GM12875 (cell line): ENCODE results near the gene PIKFYVE.

ENCODE experiments used
- H3K4me3 ChIP-seq: one replicate; pipeline ENCODE4 v1.5.1; 2011; ENCODE audit warnings: low read depth, low read length, control low read depth
- TF ChIP-seq, protein P1 (sequence below): IDR thresholded peaks from 2 replicates; pipeline ENCODE4 v1.5.1; 2011; ENCODE audit warnings: low read depth, mild to moderate bottlenecking, control low read depth, inconsistent platforms, low read length, moderate library complexity, borderline replicate concordance; ENCODE audit not compliant: insufficient read depth

Gene PIKFYVE

DNA sequence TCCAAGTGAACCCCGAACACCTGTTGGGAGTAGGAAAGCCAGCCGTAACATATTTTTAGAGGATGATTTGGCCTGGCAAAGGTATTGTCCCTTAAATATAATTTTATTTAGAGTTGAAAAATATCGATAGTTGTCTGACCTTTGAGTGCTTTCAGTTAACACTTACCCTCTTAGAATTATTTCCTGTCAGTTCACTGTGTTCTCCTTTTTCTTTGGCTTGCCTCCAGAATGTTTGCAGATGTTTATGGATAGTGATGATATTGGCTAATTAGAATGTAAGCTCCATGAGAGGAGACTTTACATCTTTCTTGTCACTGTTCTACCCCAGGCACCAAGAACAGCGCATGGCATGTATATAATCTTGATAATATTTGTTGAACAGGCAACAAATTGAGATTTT lies 19.8 kb downstream of the PIKFYVE start:
- no peak overlapping the region for H3K4me3 ChIP-seq
- TF ChIP-seq, protein P1, sequence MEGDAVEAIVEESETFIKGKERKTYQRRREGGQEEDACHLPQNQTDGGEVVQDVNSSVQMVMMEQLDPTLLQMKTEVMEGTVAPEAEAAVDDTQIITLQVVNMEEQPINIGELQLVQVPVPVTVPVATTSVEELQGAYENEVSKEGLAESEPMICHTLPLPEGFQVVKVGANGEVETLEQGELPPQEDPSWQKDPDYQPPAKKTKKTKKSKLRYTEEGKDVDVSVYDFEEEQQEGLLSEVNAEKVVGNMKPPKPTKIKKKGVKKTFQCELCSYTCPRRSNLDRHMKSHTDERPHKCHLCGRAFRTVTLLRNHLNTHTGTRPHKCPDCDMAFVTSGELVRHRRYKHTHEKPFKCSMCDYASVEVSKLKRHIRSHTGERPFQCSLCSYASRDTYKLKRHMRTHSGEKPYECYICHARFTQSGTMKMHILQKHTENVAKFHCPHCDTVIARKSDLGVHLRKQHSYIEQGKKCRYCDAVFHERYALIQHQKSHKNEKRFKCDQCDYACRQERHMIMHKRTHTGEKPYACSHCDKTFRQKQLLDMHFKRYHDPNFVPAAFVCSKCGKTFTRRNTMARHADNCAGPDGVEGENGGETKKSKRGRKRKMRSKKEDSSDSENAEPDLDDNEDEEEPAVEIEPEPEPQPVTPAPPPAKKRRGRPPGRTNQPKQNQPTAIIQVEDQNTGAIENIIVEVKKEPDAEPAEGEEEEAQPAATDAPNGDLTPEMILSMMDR: no peak

DNA sequence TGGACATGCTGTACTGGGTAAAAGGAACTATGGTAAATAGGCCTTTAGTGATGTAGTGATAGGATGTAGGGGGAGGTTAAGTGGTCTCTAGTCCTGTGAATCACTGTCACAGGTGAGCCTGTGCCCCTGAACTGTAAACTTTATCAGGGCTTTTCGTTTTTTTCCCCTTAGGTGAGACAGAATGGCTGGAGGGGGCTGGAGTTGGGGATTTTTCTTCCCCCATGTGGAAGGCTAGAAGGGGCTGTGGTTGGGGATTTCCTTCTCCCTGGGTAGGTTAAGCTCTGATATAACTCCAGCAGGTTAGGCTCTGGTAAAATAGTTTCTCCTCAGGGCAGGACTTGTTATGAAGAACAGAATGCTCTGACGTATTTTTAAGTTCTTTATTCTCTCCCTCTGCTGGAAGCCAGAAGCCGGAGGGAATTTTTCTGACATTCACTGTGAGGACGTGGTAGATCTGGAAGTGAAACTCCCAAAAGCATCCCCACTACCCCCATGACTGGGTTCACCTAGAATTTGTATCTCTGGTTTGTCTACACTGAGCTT lies 28.5 kb downstream of the PIKFYVE start:
- TF ChIP-seq, protein P1: no peak
- no peak overlapping the region for H3K4me3 ChIP-seq

DNA sequence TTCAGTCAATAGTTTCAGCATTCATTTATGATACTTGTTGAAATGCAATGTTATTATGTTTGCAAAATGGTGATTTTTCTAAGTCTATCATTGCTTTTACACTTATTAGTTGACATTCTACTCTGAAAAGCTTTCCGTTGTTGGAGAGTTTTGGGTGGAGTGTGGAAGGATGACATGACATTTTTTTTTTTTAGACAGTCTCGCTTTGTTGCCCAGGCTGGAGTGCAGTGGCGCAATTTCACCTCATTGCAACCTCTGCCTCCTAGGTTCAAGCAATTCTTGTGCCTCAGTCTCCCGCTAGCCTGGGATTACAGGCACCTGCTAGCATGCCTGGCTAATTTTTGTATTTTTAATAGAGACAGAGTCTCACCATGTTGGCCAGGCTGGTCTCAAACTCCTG lies 29.8 kb downstream of the PIKFYVE start:
- H3K4me3 ChIP-seq: no peak overlapping the region
- TF ChIP-seq, protein P1: no peak

DNA sequence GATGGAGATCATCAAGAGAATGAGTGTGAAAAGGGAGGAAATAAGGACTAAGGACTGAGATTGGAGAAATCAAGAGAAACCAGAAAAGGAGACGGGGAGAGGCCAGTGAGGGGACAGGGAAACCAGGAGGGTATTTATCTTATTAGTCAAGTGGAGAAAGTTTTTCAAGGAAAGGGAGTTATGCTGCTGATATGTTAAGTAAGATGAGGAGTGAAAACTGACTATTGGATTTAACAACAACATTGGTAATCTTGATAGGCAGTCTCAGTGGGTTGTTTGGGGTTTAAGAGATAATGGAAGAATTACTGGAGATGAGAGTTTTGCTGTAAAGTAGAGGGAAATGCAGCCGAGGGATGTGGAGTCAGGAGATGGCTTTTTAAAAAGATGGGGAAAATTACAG lies 30.6 kb downstream of the PIKFYVE start:
- no peak overlapping the region for H3K4me3 ChIP-seq
- TF ChIP-seq, protein P1: no peak

DNA sequence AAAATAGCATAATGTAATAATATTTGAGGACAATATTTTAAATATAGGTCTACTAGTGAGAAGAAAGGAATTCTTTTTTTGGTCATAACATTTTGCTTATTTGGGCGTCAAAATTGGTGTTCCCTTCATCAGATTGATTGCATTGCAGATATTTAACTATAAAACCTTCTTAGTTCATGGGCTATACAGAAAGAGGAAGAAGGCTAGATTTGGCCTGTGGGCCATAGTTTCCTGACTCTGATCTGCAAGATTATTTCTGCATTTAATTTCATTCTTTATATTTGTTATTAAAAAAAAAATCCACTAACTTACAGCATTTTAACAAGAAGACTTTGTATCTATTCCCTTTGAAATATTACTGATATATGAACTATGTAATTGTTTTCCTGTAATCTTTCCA lies 31.9 kb downstream of the PIKFYVE start:
- TF ChIP-seq, protein P1: no peak
- no peak overlapping the region for H3K4me3 ChIP-seq

DNA sequence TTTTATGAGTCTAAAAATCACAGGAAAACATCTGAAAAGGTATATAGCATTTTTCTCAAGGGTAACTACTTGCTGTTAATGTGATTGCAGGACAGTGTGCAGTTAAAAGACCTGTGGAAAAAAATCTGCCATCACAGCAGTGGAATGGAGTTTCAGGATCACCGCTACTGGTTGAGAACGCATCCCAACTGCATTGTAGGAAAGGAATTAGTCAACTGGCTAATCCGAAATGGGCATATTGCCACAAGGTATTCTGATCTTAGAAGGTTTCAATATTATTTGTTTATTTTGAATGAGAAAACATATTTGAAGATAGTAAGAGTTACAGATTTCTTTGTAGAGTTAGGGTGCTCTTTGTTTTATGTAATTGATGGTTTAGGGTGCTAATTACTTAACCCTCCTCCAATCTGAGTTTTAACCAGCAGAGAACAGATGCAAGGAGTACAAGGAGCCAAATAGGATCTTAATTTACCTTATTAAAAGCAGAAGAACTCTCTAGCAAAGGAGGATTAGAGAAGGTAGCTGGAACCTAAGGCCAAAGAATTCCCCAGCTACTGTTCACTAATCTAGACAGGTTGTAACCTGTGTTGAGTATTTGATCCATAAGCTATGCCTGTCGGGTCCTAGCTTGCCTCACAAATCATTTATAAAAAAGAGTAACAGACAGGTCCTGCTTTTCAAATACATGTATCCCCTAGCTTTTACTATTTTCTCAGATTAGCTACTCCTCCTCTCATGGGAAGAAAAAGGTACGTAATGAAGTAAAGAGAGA lies 35.0 kb downstream of the PIKFYVE start:
- TF ChIP-seq, protein P1: no peak
- H3K4me3 ChIP-seq: no peak overlapping the region

DNA sequence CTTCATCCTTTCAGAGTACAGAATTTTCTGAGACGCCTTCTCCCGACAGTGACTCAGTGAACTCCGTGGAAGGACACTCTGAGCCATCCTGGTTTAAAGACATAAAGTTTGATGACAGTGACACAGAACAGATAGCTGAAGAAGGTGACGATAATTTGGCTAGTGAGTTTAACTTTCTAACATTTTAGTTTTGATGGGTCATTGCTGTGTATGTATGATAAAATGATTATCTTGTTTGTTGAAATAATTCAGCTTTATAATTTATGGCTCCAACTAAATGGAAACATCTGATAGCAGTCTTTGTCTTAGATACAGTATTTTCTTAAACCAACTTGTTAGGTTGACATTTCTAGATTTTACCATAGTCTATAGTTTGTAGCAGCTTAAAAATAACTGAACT lies 38.1 kb downstream of the PIKFYVE start:
- TF ChIP-seq, protein P1: no peak
- no peak overlapping the region for H3K4me3 ChIP-seq
